Measurements from ENCODE around the gene DGLUCY. TPM values are rescaled to one million over a fixed set of nuclear protein-coding genes. Genes with fewer than 3 reads are reported as not detected.
"Not testable (repeated sequence)": the region's sequence is repeated elsewhere in the genome, so short reads cannot be mapped to it uniquely, and the experiment has no call there.

DGLUCY gene, protein sequence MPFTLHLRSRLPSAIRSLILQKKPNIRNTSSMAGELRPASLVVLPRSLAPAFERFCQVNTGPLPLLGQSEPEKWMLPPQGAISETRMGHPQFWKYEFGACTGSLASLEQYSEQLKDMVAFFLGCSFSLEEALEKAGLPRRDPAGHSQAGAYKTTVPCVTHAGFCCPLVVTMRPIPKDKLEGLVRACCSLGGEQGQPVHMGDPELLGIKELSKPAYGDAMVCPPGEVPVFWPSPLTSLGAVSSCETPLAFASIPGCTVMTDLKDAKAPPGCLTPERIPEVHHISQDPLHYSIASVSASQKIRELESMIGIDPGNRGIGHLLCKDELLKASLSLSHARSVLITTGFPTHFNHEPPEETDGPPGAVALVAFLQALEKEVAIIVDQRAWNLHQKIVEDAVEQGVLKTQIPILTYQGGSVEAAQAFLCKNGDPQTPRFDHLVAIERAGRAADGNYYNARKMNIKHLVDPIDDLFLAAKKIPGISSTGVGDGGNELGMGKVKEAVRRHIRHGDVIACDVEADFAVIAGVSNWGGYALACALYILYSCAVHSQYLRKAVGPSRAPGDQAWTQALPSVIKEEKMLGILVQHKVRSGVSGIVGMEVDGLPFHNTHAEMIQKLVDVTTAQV
- 100 to 1,000 TPM in 1 of 8 experiments, 10 to 100 TPM in 7; 15.1 to 116 (median 33.6) TPM for total RNA-seq

DNA sequence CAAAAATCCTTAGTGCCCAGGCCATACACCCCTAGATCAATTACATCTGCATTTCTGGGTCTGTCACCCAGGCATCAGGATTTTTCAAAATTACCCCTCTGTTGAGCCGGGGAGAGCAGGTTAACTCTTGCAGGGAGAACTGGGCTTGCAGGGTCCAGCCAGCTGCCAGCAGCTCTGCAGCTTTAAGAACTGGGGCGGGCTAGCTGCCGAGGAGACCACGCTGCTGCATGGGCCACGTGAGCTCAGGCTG is at the start of gene DGLUCY:
DGLUCY (plus strand) TSS at position 245 of the 250 bp plus-strand sequence. CDS start 46,222 bp downstream, outside the sequence.
- whole genome bisulfite sequencing, 10 experiments = 0 to 17% (median 0%) methylated on average over 1 to 5 of the region's 5 CpGs; no CpG with 5 or more reads in 6 of the 10 experiments
- Histone ChIP-seq H3K27ac (peak within 1 kb of the TSS; percentile 72 to 88), H3K4me1 (replicated peaks in 1 of 2) (peaks cover 18 to 19% of the 10 kb centered on the region in 2 donors), H3K4me3 (peak within 1 kb of the TSS; percentile 25 to 44 (median 35))
- ATAC-seq (replicated peaks in 6 of 8) = peak; percentile 68 to 99 (median 98)
- in situ Hi-C loops (cut with MboI; ENCODE audit: low pct_unique_long_range_greater_than_20kb in 2 of 9, low sequenced_read_pairs in 9 of 9, unreplicated experiment in 9 of 9) = no loop called here

DNA sequence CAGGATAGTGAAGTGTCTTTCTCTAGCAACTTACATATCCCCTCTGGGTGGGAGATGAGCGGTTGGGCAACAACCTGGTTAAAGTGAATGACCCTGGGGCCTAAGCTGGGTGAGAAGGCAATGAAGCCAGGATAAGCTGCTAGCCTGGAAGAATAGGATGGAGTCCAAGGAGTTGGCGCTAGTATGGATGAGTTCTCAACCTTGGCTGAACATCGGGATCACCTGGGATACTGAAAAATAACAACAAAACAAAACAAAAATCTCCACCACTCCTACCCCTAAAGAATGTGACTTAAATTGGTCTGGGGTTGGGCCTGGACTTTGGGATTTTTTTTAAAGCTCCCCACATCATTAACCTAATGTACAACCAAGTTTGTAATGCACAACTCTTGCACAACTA is 48.6 kb upstream of the DGLUCY start:
- in situ Hi-C loops (cut with MboI; ENCODE audit: low pct_unique_long_range_greater_than_20kb in 2 of 9, low sequenced_read_pairs in 9 of 9, unreplicated experiment in 9 of 9) = no loop called here
- ATAC-seq (replicated peaks in 6 of 8) = no peak
- Histone ChIP-seq H3K27ac (no peak overlapping the region), H3K4me1 (replicated peaks in 1 of 2) (peaks cover 4 to 5% of the 10 kb centered on the region in 2 donors), H3K4me3 (no peak overlapping the region)
- WGBS, 10 experiments = 40 to 100% (median 76%) methylated on average over 1 to 3 of the region's 3 CpGs; no CpG with 5 or more reads in 5 of the 10 experiments

GRCh38 chr14:91067186-91067585 is 46.7 kb upstream of the DGLUCY start:
- in situ Hi-C loops (cut with MboI; ENCODE audit: low pct_unique_long_range_greater_than_20kb in 2 of 9, low sequenced_read_pairs in 9 of 9, unreplicated experiment in 9 of 9) = no loop called here

GRCh38 chr14:91068642-91069041 is 45.2 kb upstream of the DGLUCY start:
- Histone ChIP-seq H3K27ac (no peak overlapping the region), H3K4me1 (replicated peaks in 1 of 2) (no peaks in the 10 kb centered on the region), H3K4me3 (no peak overlapping the region)
- no peak for ATAC-seq (replicated peaks in 6 of 8)
- 22 to 100% (median 80%) methylated on average over 1 to 2 of the region's 2 CpGs; no CpG with 5 or more reads in 1 of the 10 experiments for WGBS, 10 experiments
- in situ Hi-C loops (cut with MboI; ENCODE audit: low pct_unique_long_range_greater_than_20kb in 2 of 9, low sequenced_read_pairs in 9 of 9, unreplicated experiment in 9 of 9) = no loop called here

More at GRCh38 chr14:91067186-91067585, 46.7 kb upstream of the DGLUCY start:
- H3K27ac ChIP-seq = no peak overlapping the region
- WGBS, 10 experiments = 80 to 100% (median 100%) methylated on average over 1 of the region's 1 CpG; no CpG with 5 or more reads in 1 of the 10 experiments
- ATAC-seq (replicated peaks in 6 of 8) = no peak
- no peaks in the 10 kb centered on the region for H3K4me1 ChIP-seq (replicated peaks in 1 of 2)
- no peak overlapping the region for H3K4me3 ChIP-seq

- Histone ChIP-seq H3K4me1 (replicated peaks in 1 of 2) (no peaks in the 10 kb centered on the region), H3K4me3 (no peak overlapping the region), H3K27ac (no peak overlapping the region)
- in situ Hi-C loops (cut with MboI; ENCODE audit: low pct_unique_long_range_greater_than_20kb in 2 of 9, low sequenced_read_pairs in 9 of 9, unreplicated experiment in 9 of 9) = no loop called here
- no peak for ATAC-seq (replicated peaks in 6 of 8)
These were observed 43.3 kb upstream of the DGLUCY start for GRCh38 chr14:91070572-91070971.

GRCh38 chr14:91075553-91075952 is 38.3 kb upstream of the DGLUCY start:
- Histone ChIP-seq H3K27ac (no peak overlapping the region), H3K4me1 (replicated peaks in 1 of 2) (no peaks in the 10 kb centered on the region), H3K4me3 (no peak overlapping the region)
- ATAC-seq (replicated peaks in 6 of 8) = no peak
- 60 to 100% (median 92%) methylated on average over 1 to 4 of the region's 5 CpGs for WGBS, 10 experiments
- in situ Hi-C loops (cut with MboI; ENCODE audit: low pct_unique_long_range_greater_than_20kb in 2 of 9, low sequenced_read_pairs in 9 of 9, unreplicated experiment in 9 of 9) = no loop called here

GRCh38 chr14:91078095-91078737 is 35.7 kb upstream of the DGLUCY start:
- no peak for ATAC-seq (replicated peaks in 6 of 8)
- Histone ChIP-seq H3K4me1 (replicated peaks in 1 of 2) (no peaks in the 10 kb centered on the region), H3K27ac (no peak overlapping the region), H3K4me3 (no peak overlapping the region)
- WGBS, 10 experiments = 60 to 100% (median 83%) methylated on average over 1 to 7 of the region's 9 CpGs
- in situ Hi-C loops (cut with MboI; ENCODE audit: low pct_unique_long_range_greater_than_20kb in 2 of 9, low sequenced_read_pairs in 9 of 9, unreplicated experiment in 9 of 9) = no loop called here

DNA sequence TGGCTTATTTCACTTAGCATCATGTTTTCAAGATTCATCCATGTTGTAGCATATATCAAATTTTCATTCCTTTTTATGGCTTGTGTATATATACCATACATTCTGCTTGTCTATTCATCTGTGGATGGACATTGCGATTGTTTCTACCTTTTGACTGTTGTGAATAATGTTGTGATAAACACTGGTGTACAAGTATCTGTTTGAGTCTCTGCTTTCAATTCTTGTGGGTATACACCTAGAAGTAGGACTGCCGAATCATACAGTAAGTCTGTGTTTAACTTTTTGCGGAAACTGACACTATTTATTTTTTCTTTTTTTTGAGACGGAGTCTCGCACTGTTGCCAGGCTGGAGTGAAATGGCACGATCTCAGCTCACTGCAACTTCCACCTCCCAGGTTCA is 33.8 kb upstream of the DGLUCY start:
- in situ Hi-C loops (cut with MboI; ENCODE audit: low pct_unique_long_range_greater_than_20kb in 2 of 9, low sequenced_read_pairs in 9 of 9, unreplicated experiment in 9 of 9) = no loop called here
- WGBS, 10 experiments = 83 to 100% (median 97%) methylated on average over 1 to 6 of the region's 6 CpGs; no CpG with 5 or more reads in 4 of the 10 experiments
- Histone ChIP-seq H3K4me3 (no peak overlapping the region), H3K27ac (no peak overlapping the region), H3K4me1 (replicated peaks in 1 of 2) (no peaks in the 10 kb centered on the region)
- no peak for ATAC-seq (replicated peaks in 6 of 8)

DNA sequence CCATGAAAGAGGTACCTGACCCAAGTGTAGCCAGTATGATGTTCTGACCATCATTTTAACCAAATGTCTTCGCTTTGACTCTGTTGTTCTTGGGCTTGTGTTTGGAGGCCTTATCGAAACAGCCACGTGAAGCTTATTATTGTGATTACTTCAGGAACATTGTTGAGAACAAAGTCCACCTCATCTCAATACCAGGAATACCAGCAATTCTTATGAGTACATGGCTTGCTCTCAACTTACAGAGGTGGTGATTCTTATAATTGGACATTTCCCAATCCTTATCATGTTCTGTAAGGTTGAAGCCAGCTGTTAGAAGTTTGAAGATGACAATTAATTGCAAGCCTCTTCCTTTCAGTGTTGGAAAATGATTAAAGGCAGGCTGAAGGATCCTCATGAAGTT is 31.6 kb upstream of the DGLUCY start:
- in situ Hi-C loops (cut with MboI; ENCODE audit: low pct_unique_long_range_greater_than_20kb in 2 of 9, low sequenced_read_pairs in 9 of 9, unreplicated experiment in 9 of 9) = no loop called here
- 80 to 92% (median 86%) methylated on average over 1 to 3 of the region's 3 CpGs; no CpG with 5 or more reads in 4 of the 10 experiments for WGBS, 10 experiments
- no peak for ATAC-seq (replicated peaks in 6 of 8)
- Histone ChIP-seq H3K4me3 (no peak overlapping the region), H3K27ac (no peak overlapping the region), H3K4me1 (replicated peaks in 1 of 2) (no peaks in the 10 kb centered on the region)

DNA sequence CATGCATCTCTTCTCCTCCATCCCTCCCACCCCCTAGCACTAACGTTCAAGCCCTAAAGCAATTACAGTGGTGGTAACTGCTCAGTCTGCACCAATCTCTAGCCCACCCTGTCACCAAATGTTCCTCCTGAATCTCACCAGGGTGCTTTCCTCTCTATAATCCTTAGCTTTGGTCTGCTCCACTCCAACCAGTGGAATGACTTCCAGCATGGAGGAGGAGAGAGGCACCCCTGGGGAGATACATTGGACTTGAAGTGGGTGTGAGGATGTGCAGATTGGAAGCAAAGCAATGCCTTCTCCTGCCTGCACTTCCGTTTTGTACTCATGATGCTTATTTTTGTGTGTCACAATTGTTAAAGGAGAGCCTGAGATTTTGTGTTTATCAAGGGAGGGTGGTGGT is 29.4 kb upstream of the DGLUCY start:
- no peak overlapping the region for H3K4me3 ChIP-seq
- in situ Hi-C loops (cut with MboI; ENCODE audit: low pct_unique_long_range_greater_than_20kb in 2 of 9, low sequenced_read_pairs in 9 of 9, unreplicated experiment in 9 of 9) = no loop called here
- WGBS, 10 experiments = 0 to 65% (median 42%) methylated on average over 1 to 2 of the region's 2 CpGs; no CpG with 5 or more reads in 3 of the 10 experiments
- no peaks in the 10 kb centered on the region for H3K4me1 ChIP-seq (replicated peaks in 1 of 2)
- ATAC-seq (replicated peaks in 6 of 8) = no peak
- H3K27ac ChIP-seq = no peak overlapping the region

DNA sequence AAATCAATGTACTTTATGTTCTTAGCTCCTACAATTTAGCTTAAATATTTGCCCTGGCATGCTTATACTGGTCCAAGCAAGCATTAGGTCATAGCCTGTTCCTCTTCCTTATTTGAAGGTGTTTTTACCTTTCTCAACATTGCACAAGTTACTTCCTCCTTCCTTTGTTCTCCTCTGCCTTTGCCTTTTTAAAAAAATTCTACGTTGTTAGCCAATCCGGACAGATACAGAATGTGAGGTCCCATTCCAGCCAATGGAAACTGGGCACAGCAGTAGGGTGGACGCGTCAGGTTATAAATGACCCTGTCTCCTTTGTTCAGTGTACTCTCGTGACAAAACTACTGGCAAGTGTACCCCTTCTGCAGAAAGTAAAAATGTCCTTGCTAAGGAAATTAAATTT is 26.4 kb upstream of the DGLUCY start:
- H3K4me3 ChIP-seq; ATAC-seq (replicated peaks in 6 of 8); H3K27ac ChIP-seq; in situ Hi-C loops (cut with MboI; ENCODE audit: low pct_unique_long_range_greater_than_20kb in 2 of 9, low sequenced_read_pairs in 9 of 9, unreplicated experiment in 9 of 9); H3K4me1 ChIP-seq (replicated peaks in 1 of 2): not testable (repeated sequence)
- 37 to 89% (median 80%) methylated on average over 1 to 5 of the region's 5 CpGs; no CpG with 5 or more reads in 2 of the 10 experiments for WGBS, 10 experiments

DNA sequence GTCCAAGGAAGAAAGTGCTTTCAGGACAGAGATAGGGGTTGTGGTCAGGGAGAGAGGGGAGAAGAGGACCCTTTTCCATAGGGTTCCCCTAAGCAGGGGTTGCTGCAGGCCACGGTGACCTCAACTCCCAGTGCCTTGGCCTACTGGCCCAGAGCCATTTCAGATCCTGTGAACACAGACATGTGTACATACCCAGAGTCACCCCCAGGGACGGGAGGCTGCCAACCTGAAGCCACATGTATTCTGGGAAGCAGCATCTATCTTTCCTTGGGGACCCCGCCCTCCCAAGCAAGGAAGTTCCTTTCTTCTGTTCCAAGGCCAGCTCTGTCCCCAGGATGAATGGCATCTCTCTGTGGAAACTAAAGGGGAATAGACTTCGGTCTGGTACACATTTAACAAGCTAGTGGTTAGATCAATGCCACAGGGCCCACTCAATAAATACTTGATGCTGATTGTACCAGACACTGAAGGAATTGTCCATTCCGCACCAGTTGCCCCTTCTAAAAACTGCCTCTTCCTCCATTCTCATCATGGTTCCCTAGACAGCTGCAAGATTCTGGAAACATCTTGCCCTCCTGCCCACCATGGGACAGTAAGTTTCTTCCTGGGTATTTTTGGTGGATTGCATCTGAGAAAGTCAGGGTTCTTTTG is 25.2 kb upstream of the DGLUCY start:
- H3K4me1 ChIP-seq (replicated peaks in 1 of 2) = no peaks in the 10 kb centered on the region
- 33 to 100% (median 80%) methylated on average over 1 to 4 of the region's 5 CpGs; no CpG with 5 or more reads in 5 of the 10 experiments for WGBS, 10 experiments
- no peak overlapping the region for H3K4me3 ChIP-seq
- ATAC-seq (replicated peaks in 6 of 8) = no peak
- H3K27ac ChIP-seq = no peak overlapping the region
- in situ Hi-C loops (cut with MboI; ENCODE audit: low pct_unique_long_range_greater_than_20kb in 2 of 9, low sequenced_read_pairs in 9 of 9, unreplicated experiment in 9 of 9) = no loop called here

- H3K4me3 ChIP-seq = no peak overlapping the region
- WGBS, 10 experiments = 54 to 100% (median 90%) methylated on average over 1 to 5 of the region's 7 CpGs; no CpG with 5 or more reads in 3 of the 10 experiments
These were observed 23.8 kb upstream of the DGLUCY start for GRCh38 chr14:91089958-91090535.

More at GRCh38 chr14:91089958-91090535, 23.8 kb upstream of the DGLUCY start:
- Histone ChIP-seq H3K4me1 (replicated peaks in 1 of 2) (no peaks in the 10 kb centered on the region), H3K27ac (no peak overlapping the region)
- ATAC-seq (replicated peaks in 6 of 8) = no peak
- in situ Hi-C loops (cut with MboI; ENCODE audit: low pct_unique_long_range_greater_than_20kb in 2 of 9, low sequenced_read_pairs in 9 of 9, unreplicated experiment in 9 of 9) = no loop called here
